GM13976 (cell line): ENCODE measurements around the gene KRT40.

Source experiments
- DNase-seq: peaks from one replicate; pipeline ENCODE4 v3.0.0; 2012; ENCODE audit warnings: low spot score
- CTCF ChIP-seq: IDR thresholded peaks from 2 replicates; pipeline ENCODE4 v1.5.1; 2012; ENCODE audit warnings: borderline replicate concordance, mild to moderate bottlenecking; ENCODE audit not compliant: insufficient read depth; ENCODE audit errors: extremely low read depth, missing control alignments, control extremely low read depth
- in situ Hi-C: fragments of 300-500 bp; cut with MboI; formaldehyde crosslinking; loops from one replicate; pipeline ENCODE4 v1.12.0; 2022; ENCODE audit warnings: low sequenced_read_pairs, mixed read lengths, inconsistent platforms; ENCODE audit not compliant: unreplicated experiment

Gene KRT40

GRCh38 chr17:40975516-40975915 lies 8.6 kb downstream of the KRT40 start:
- no peak for DNase-seq
- no peak for TF ChIP-seq CTCF
- in situ Hi-C loops, result no loop called here

GRCh38 chr17:40974366-40974765 lies 9.8 kb downstream of the KRT40 start:
- DNase-seq, result no peak
- in situ Hi-C loops, result no loop called here
- no peak for TF ChIP-seq CTCF

DNA sequence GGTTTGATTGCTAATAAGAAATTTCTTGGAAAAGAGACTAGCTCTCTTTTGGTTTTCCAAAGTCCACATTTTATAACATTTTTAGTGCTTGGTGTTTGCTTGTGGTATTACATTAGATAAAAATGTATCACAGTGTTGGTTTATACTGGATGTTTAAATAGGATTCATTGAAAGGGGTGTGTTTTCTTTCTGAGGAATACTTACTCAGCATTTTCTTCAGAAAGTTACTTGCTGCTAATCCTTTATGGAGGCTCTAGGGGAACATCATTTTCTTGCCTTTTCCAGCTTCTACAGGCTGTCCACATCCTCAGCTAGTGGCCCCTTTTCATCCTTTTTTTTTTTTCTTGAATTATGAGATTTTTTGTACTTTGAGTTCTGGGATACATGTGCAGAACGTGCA lies 16.5 kb downstream of the KRT40 start:
- in situ Hi-C loops, result no loop called here
- DNase-seq, result no peak
- TF ChIP-seq CTCF, result no peak

GRCh38 chr17:40966848-40967247 lies 17.3 kb downstream of the KRT40 start, which contains the start of gene KRT39:
TSS of gene KRT39 (minus strand) at chr17:40966948. CDS start at chr17:40966856, 92 bp downstream.
- in situ Hi-C loops, result no loop called here
- DNase-seq, result no peak
- TF ChIP-seq CTCF, result no peak

DNA sequence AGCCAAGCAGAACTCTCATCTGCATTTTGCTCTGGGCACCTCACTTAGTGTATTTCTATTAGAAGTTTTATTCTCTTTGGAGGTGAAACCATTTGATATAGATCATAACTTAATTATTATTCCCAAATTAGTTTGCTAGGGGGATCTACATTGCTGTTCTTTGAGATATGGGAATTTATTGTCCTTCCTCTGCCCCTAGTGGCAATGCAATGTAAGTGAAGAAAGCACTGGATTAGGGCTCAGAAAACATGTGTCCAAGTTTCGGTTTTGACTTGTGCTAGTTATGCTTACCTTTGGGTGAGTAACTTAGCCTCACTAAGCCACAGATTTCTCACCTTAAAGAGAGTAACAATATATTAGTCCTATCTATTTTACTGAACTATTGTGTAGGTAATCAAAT lies 20.3 kb downstream of the KRT40 start:
- in situ Hi-C loops, result no loop called here
- peak; percentile 16 for TF ChIP-seq CTCF
- peak; percentile 32 for DNase-seq

GRCh38 chr17:40962059-40962561 lies 22.0 kb downstream of the KRT40 start:
- in situ Hi-C loops, result no loop called here
- TF ChIP-seq CTCF, result no peak
- no peak for DNase-seq

DNA sequence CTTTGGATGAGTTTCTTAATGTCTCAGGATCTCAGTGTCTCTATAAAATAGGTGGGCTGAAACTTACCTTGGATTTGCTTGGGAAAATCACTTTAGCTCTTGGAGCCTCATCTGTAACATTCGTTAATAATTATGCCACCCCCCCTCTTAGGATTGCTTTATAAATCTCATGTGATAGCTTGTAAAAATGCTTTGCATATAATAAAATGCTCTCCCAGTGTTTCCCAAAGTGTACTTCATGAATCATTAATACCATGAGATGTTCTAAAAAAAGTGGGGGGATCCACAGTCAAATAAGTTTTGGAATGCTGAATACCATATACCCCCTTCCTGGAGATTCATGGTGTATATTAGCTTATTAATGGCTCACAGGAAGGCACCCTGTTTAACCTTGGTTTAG lies 22.5 kb downstream of the KRT40 start:
- in situ Hi-C loops, result no loop called here
- DNase-seq, result no peak
- TF ChIP-seq CTCF, result no peak
